ENCODE results near the gene MUC22. TPM values are rescaled to one million over a fixed set of nuclear protein-coding genes. Genes with fewer than 3 reads are reported as not detected.
"Not testable (repeated sequence)": the region's sequence is repeated elsewhere in the genome, so short reads cannot be mapped to it uniquely, and the experiment has no call there.

MUC22 gene
- total RNA-seq = not detected

- DNase-seq (ENCODE audit: low spot score) = no peak
Observed at GRCh38 chr6:31010393-31011060, at the start of gene MUC22. Gene MUC22 (plus strand): TSS chr6:31010474. CDS start chr6:31010707, 233 bp downstream.

GRCh38 chr6:30960907-30961673 is 49.2 kb upstream of the MUC22 start:
- DNase-seq (ENCODE audit: low spot score) = no peak

- no peak for DNase-seq (ENCODE audit: low spot score)
Observed at GRCh38 chr6:30962716-30963115, 47.6 kb upstream of the MUC22 start.

GRCh38 chr6:30963641-30964040 is 46.6 kb upstream of the MUC22 start:
- DNase-seq (ENCODE audit: low spot score) = no peak

GRCh38 chr6:30964075-30964474 is 46.2 kb upstream of the MUC22 start:
- DNase-seq (ENCODE audit: low spot score) = no peak

GRCh38 chr6:30965140-30965601 is 45.1 kb upstream of the MUC22 start:
- DNase-seq (ENCODE audit: low spot score) = no peak

- DNase-seq (ENCODE audit: low spot score) = no peak
Observed at GRCh38 chr6:30966154-30966553, 44.1 kb upstream of the MUC22 start.

GRCh38 chr6:30969171-30969570 is 41.1 kb upstream of the MUC22 start:
- DNase-seq (ENCODE audit: low spot score) = not testable (repeated sequence)

- DNase-seq (ENCODE audit: low spot score) = no peak
Observed at GRCh38 chr6:30970946-30971345, 39.3 kb upstream of the MUC22 start.

- DNase-seq (ENCODE audit: low spot score) = no peak
Observed at GRCh38 chr6:30972816-30973215, 37.5 kb upstream of the MUC22 start.

- no peak for DNase-seq (ENCODE audit: low spot score)
Observed at GRCh38 chr6:30974490-30975252, 35.6 kb upstream of the MUC22 start.

GRCh38 chr6:30979141-30979540 is 31.1 kb upstream of the MUC22 start:
- no peak for DNase-seq (ENCODE audit: low spot score)

GRCh38 chr6:30979690-30980089 is 30.6 kb upstream of the MUC22 start:
- DNase-seq (ENCODE audit: low spot score) = no peak

GRCh38 chr6:30981942-30982772 is 28.1 kb upstream of the MUC22 start:
- peak; percentile 58 for DNase-seq (ENCODE audit: low spot score)

- no peak for DNase-seq (ENCODE audit: low spot score)
Observed at GRCh38 chr6:30983439-30983838, 26.8 kb upstream of the MUC22 start, which contains the start of gene MUC21. Gene MUC21 (plus strand): TSS chr6:30983718. CDS start chr6:30983959, 241 bp downstream.

- no peak for DNase-seq (ENCODE audit: low spot score)
Observed at GRCh38 chr6:30985490-30985889, 24.8 kb upstream of the MUC22 start.

GRCh38 chr6:30987304-30987703 is 23.0 kb upstream of the MUC22 start:
- DNase-seq (ENCODE audit: low spot score) = no peak

GRCh38 chr6:30988209-30988825 is 22.0 kb upstream of the MUC22 start:
- DNase-seq (ENCODE audit: low spot score) = no peak

- DNase-seq (ENCODE audit: low spot score) = no peak
Observed at GRCh38 chr6:30990422-30991086, 19.7 kb upstream of the MUC22 start.

- DNase-seq (ENCODE audit: low spot score) = no peak
Observed at GRCh38 chr6:30991891-30992290, 18.4 kb upstream of the MUC22 start.
